ENCODE measurements around the gene DGKH.

The DGKH gene

GRCh38 chr13:42272115-42272803, 223.8 kb downstream of the DGKH start, which contains the start of gene AKAP11:
Gene AKAP11, plus strand, starts transcription at chr13:42272152. Its CDS starts 14,197 bp downstream, at chr13:42286349.
- POLR2A ChIA-PET: no interaction called here
- CTCF ChIA-PET: interaction anchor here (0.8 kb wide), 2 partner anchors 8 to 1778 kb away, joined by 3 read pairs; no protein-coding TSS in a partner anchor
- no peak for DNase-seq (ENCODE audit: low read depth, low spot score)
- H3K4me3 ChIP-seq (ENCODE audit: low read depth, low read length): peak within 1 kb of the TSS; percentile 84
- TF ChIP-seq CTCF (IDR thresholded peaks at IDR 0.05; ENCODE audit: insufficient read depth, low read length, missing control alignments): no peak

- H3K4me3 ChIP-seq (ENCODE audit: low read depth, low read length): peak overlapping the region; percentile 84
- DNase-seq (ENCODE audit: low read depth, low spot score): no peak
- TF ChIP-seq CTCF (IDR thresholded peaks at IDR 0.05; ENCODE audit: insufficient read depth, low read length, missing control alignments): no peak
- CTCF ChIA-PET: interaction anchor here (0.8 to 0.9 kb wide), 3 partner anchors 8 to 1777 kb away, joined by 3 read pairs; no protein-coding TSS in a partner anchor
- POLR2A ChIA-PET: no interaction called here
These were observed 224.3 kb downstream of the DGKH start for GRCh38 chr13:42272804-42273175.

- CTCF ChIA-PET: no interaction called here
- no peak for DNase-seq (ENCODE audit: low read depth, low spot score)
- H3K4me3 ChIP-seq (ENCODE audit: low read depth, low read length): no peak overlapping the region
- no peak for TF ChIP-seq CTCF (IDR thresholded peaks at IDR 0.05; ENCODE audit: insufficient read depth, low read length, missing control alignments)
- POLR2A ChIA-PET: no interaction called here
These were observed 226.1 kb downstream of the DGKH start for GRCh38 chr13:42274386-42275097.

DNA sequence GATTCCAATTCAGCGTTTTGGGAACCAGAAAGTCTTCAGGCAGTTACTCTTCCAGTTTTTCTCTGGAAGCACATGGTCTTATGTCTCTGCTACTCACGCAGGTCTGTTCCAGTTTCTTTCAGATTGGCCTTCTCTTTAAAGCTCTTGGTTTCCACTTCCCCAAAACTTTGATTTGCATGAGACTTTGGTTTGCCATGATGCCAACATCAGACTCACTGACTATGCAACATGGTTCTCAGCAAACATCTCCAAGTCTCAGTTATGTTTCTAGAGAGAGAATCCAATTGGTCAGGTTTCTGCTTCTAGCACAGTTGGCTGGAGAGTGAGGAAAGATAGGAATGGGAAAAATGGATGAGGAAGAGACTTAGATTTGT, 226.6 kb downstream of the DGKH start:
- TF ChIP-seq CTCF (IDR thresholded peaks at IDR 0.05; ENCODE audit: insufficient read depth, low read length, missing control alignments): no peak
- POLR2A ChIA-PET: no interaction called here
- DNase-seq (ENCODE audit: low read depth, low spot score): no peak
- CTCF ChIA-PET: no interaction called here
- no peak overlapping the region for H3K4me3 ChIP-seq (ENCODE audit: low read depth, low read length)

DNA sequence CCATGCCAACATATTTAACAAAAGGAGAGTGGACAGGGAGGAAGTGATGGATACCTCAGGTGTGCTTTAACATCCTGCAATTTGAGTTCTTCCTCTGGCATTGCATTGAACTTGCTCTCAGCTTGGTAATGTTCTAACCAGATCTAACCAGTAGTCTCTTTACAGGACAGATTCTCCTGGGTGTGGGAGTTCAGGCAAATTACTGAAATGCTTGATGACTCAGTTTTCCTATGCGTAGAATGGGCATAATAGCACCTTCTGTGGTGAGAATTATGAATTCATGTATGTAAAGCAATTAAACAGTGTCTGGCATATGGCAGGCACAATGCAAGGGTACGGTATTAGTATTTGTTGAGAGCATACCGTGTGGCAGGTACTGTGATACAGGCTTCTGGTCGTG, 227.1 kb downstream of the DGKH start:
- H3K4me3 ChIP-seq (ENCODE audit: low read depth, low read length): no peak overlapping the region
- no peak for DNase-seq (ENCODE audit: low read depth, low spot score)
- no peak for TF ChIP-seq CTCF (IDR thresholded peaks at IDR 0.05; ENCODE audit: insufficient read depth, low read length, missing control alignments)
- CTCF ChIA-PET: no interaction called here
- POLR2A ChIA-PET: no interaction called here

DNA sequence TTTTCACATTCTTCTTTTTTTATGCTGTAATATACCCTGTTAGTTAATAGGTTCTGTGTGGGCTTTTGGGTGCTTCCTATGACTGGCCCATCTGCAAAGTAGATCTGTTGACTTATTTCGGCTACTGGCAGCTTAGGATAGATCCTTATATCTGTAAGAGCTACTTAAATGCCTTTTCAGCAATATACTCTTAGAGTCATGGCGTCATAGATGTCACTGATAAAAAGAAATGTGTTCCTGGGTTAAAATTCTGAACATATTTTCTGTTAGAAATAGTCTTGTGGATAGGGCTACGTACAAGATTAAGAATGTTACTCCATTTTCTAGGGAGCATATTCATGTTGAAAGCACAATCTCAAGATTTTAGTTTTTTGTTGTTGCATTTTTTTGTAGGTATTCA, 228.2 kb downstream of the DGKH start:
- ChIA-PET CTCF (no interaction called here), POLR2A (no interaction called here)
- no peak overlapping the region for H3K4me3 ChIP-seq (ENCODE audit: low read depth, low read length)
- no peak for DNase-seq (ENCODE audit: low read depth, low spot score)
- no peak for TF ChIP-seq CTCF (IDR thresholded peaks at IDR 0.05; ENCODE audit: insufficient read depth, low read length, missing control alignments)
